Activated T-helper 2 cell treated with anti-CD3 and anti-CD28 coated beads, Interferon-gamma antibody, Interleukin-2, Interleukin-4, amounts not matched to agents 10 μg/mL and 5 μg/mL and 100 μg/mL, durations not matched to agents 14 hours and 24 hours and 36 hours (primary cell): ENCODE results near the gene TEX14. TPM values are rescaled to one million over a fixed set of nuclear protein-coding genes. Genes with fewer than 3 reads are reported as not detected.
A peak's percentile ranks its signal among the peaks of the same experiment; 100 is the strongest.
"Not testable (repeated sequence)": the region's sequence is repeated elsewhere in the genome, so short reads cannot be mapped to it uniquely, and the experiment has no call there.

Experiments
- DNase-seq: peaks from one replicate; pipeline ENCODE4 v3.0.0; 2021; ENCODE audit warnings: low spot score
- H3K27ac Mint-ChIP-seq: one replicate; pipeline ENCODE4 v1.8.0; 2021; ENCODE audit warnings: mixed read lengths
- H3K27me3 Mint-ChIP-seq: one replicate; pipeline ENCODE4 v1.8.0; 2021; ENCODE audit warnings: low read depth, mixed read lengths
- H3K36me3 Mint-ChIP-seq: one replicate; pipeline ENCODE4 v1.8.0; 2021; ENCODE audit warnings: low read depth, mixed read lengths
- H3K4me1 Mint-ChIP-seq: one replicate; pipeline ENCODE4 v1.8.0; 2021; ENCODE audit warnings: low read depth, mixed read lengths
- H3K4me3 Mint-ChIP-seq: one replicate; pipeline ENCODE4 v1.8.0; 2021; ENCODE audit warnings: low read depth, mild to moderate bottlenecking, moderate library complexity, mixed read lengths
- H3K9me3 Mint-ChIP-seq: one replicate; pipeline ENCODE4 v1.8.0; 2021; ENCODE audit warnings: mixed read lengths
- intact Hi-C: fragments of 100-400 bp; cut with micrococcal nuclease; formaldehyde crosslinking; loops from one replicate; pipeline ENCODE4 v1.15.1; 2023
- total RNA-seq: library from RNA; stranded (reverse); gene quantifications from 2 replicates; pipeline ENCODE4 v1.2.3, GENCODE V29; 2022

Gene TEX14
- total RNA-seq, 1 donor from 2014 or later, result 0.09 TPM

GRCh38 chr17:58703137-58703915 lies 11.5 kb upstream of the TEX14 start:
- peak overlapping the region; percentile 83 for H3K27ac Mint-ChIP-seq
- no peak for DNase-seq
- no peaks in the 10 kb centered on the region for H3K27me3 Mint-ChIP-seq
- H3K9me3 Mint-ChIP-seq, result no peaks in the 10 kb centered on the region
- H3K4me3 Mint-ChIP-seq, result no peak overlapping the region
- peaks cover 38% of the 10 kb centered on the region for H3K4me1 Mint-ChIP-seq
- intact Hi-C loops, result loop anchor here (2.0 kb wide), 1 partner anchor 45 kb away; no protein-coding TSS in a partner anchor
- H3K36me3 Mint-ChIP-seq, result peaks cover 46% of the 10 kb centered on the region

- Mint-ChIP-seq H3K27me3 (no peaks in the 10 kb centered on the region), H3K4me1 (peaks cover 36% of the 10 kb centered on the region), H3K27ac (peak overlapping the region; percentile 83), H3K4me3 (no peak overlapping the region), H3K9me3 (no peaks in the 10 kb centered on the region), H3K36me3 (peaks cover 46% of the 10 kb centered on the region)
- DNase-seq, result no peak
- intact Hi-C loops, result loop anchor here (2.0 kb wide), 1 partner anchor 44 kb away; no protein-coding TSS in a partner anchor
Observed at GRCh38 chr17:58702708-58703107, 10.9 kb upstream of the TEX14 start.

- H3K9me3 Mint-ChIP-seq, result no peaks in the 10 kb centered on the region
- H3K27ac Mint-ChIP-seq, result peak overlapping the region; percentile 83
- H3K4me3 Mint-ChIP-seq, result no peak overlapping the region
- peaks cover 33% of the 10 kb centered on the region for H3K4me1 Mint-ChIP-seq
- peak; percentile 19 for DNase-seq
- no peaks in the 10 kb centered on the region for H3K27me3 Mint-ChIP-seq
- H3K36me3 Mint-ChIP-seq, result peaks cover 52% of the 10 kb centered on the region
- intact Hi-C loops, result loop anchor here (2.0 kb wide), 1 partner anchor 43 kb away; no protein-coding TSS in a partner anchor
Observed at GRCh38 chr17:58702045-58702476, 10.2 kb upstream of the TEX14 start.

- Mint-ChIP-seq H3K9me3 (no peaks in the 10 kb centered on the region), H3K27ac (no peak overlapping the region), H3K4me1 (peaks cover 27% of the 10 kb centered on the region), H3K36me3 (peaks cover 41% of the 10 kb centered on the region), H3K4me3 (no peak overlapping the region), H3K27me3 (no peaks in the 10 kb centered on the region)
- DNase-seq, result no peak
- intact Hi-C loops, result no loop called here
Observed at GRCh38 chr17:58699771-58700170, 7.9 kb upstream of the TEX14 start.

- Mint-ChIP-seq H3K27me3 (no peaks in the 10 kb centered on the region), H3K36me3 (peaks cover 39% of the 10 kb centered on the region), H3K4me3 (peak overlapping the region; percentile 56), H3K4me1 (peaks cover 28% of the 10 kb centered on the region), H3K9me3 (no peaks in the 10 kb centered on the region), H3K27ac (no peak overlapping the region)
- intact Hi-C loops, result loop anchor here (5.0 kb wide), 1 partner anchor 38 kb away; no protein-coding TSS in a partner anchor
- no peak for DNase-seq
Observed at GRCh38 chr17:58694826-58695225, 3.0 kb upstream of the TEX14 start.

GRCh38 chr17:58694302-58694701 lies 2.5 kb upstream of the TEX14 start:
- Mint-ChIP-seq H3K9me3 (no peaks in the 10 kb centered on the region), H3K36me3 (peaks cover 34% of the 10 kb centered on the region), H3K4me1 (peaks cover 25% of the 10 kb centered on the region), H3K4me3 (no peak overlapping the region), H3K27me3 (no peaks in the 10 kb centered on the region), H3K27ac (no peak overlapping the region)
- intact Hi-C loops, result loop anchor here (5.0 kb wide), 1 partner anchor 37 kb away; no protein-coding TSS in a partner anchor
- DNase-seq, result no peak

GRCh38 chr17:58693751-58694150 lies 1.9 kb upstream of the TEX14 start:
- peaks cover 25% of the 10 kb centered on the region for H3K4me1 Mint-ChIP-seq
- H3K9me3 Mint-ChIP-seq, result no peaks in the 10 kb centered on the region
- H3K36me3 Mint-ChIP-seq, result peaks cover 32% of the 10 kb centered on the region
- DNase-seq, result no peak
- H3K27me3 Mint-ChIP-seq, result no peaks in the 10 kb centered on the region
- peak overlapping the region; percentile 91 for H3K27ac Mint-ChIP-seq
- intact Hi-C loops, result loop anchor here (2.0 to 5.0 kb wide), 2 partner anchors 36 to 63 kb away; no protein-coding TSS in a partner anchor
- H3K4me3 Mint-ChIP-seq, result peak overlapping the region; percentile 91

- intact Hi-C loops, result loop anchor here (2.0 to 5.0 kb wide), 2 partner anchors 36 to 62 kb away; no protein-coding TSS in a partner anchor
- no peak for DNase-seq
- peaks cover 32% of the 10 kb centered on the region for H3K36me3 Mint-ChIP-seq
- H3K9me3 Mint-ChIP-seq, result no peaks in the 10 kb centered on the region
- peak overlapping the region; percentile 91 for H3K4me3 Mint-ChIP-seq
- no peaks in the 10 kb centered on the region for H3K27me3 Mint-ChIP-seq
- peak overlapping the region; percentile 91 for H3K27ac Mint-ChIP-seq
- H3K4me1 Mint-ChIP-seq, result peaks cover 25% of the 10 kb centered on the region
Observed at GRCh38 chr17:58693208-58693607, 1.4 kb upstream of the TEX14 start.

- intact Hi-C loops, result loop anchor here (2.0 to 5.0 kb wide), 2 partner anchors 35 to 62 kb away; no protein-coding TSS in a partner anchor
- Mint-ChIP-seq H3K9me3 (no peaks in the 10 kb centered on the region), H3K36me3 (peaks cover 30% of the 10 kb centered on the region), H3K4me1 (peaks cover 25% of the 10 kb centered on the region), H3K27ac (peak within 1 kb of the TSS; percentile 91), H3K4me3 (peak within 1 kb of the TSS; percentile 91), H3K27me3 (peaks cover 3% of the 10 kb centered on the region)
- DNase-seq, result peak; percentile 85
Observed at GRCh38 chr17:58692239-58693055, 602 bp upstream of the TEX14 start, which contains the start of gene RAD51C. Gene RAD51C, plus strand, starts transcription at chr17:58692602. Its CDS starts 42 bp downstream, at chr17:58692644.

- H3K9me3 Mint-ChIP-seq, DNase-seq, H3K4me3 Mint-ChIP-seq, H3K27me3 Mint-ChIP-seq, H3K27ac Mint-ChIP-seq: not testable (repeated sequence)
- intact Hi-C loops, result loop anchor here (5.0 kb wide), 1 partner anchor 33 kb away; no protein-coding TSS in a partner anchor
- Mint-ChIP-seq H3K4me1 (peaks cover 20% of the 10 kb centered on the region), H3K36me3 (peaks cover 20% of the 10 kb centered on the region)
Observed at GRCh38 chr17:58690033-58690432, 1.8 kb downstream of the TEX14 start.

- peaks cover 11% of the 10 kb centered on the region for H3K4me1 Mint-ChIP-seq
- H3K4me3 Mint-ChIP-seq, result no peak overlapping the region
- peaks cover 3% of the 10 kb centered on the region for H3K27me3 Mint-ChIP-seq
- no peak overlapping the region for H3K27ac Mint-ChIP-seq
- no peak for DNase-seq
- H3K9me3 Mint-ChIP-seq, result no peaks in the 10 kb centered on the region
- intact Hi-C loops, result no loop called here
- H3K36me3 Mint-ChIP-seq, result peaks cover 10% of the 10 kb centered on the region
Observed at GRCh38 chr17:58688521-58688920, 3.3 kb downstream of the TEX14 start.

GRCh38 chr17:58686980-58687379 lies 4.9 kb downstream of the TEX14 start:
- Mint-ChIP-seq H3K27me3 (peaks cover 3% of the 10 kb centered on the region), H3K36me3 (peaks cover 2% of the 10 kb centered on the region), H3K9me3 (no peaks in the 10 kb centered on the region), H3K4me3 (no peak overlapping the region), H3K27ac (no peak overlapping the region), H3K4me1 (no peaks in the 10 kb centered on the region)
- DNase-seq, result no peak
- intact Hi-C loops, result no loop called here
